ENCODE results near the gene PSTPIP2.

- TF ChIP-seq CTCF (IDR thresholded peaks at IDR 0.05; ENCODE audit: insufficient read depth, low read length) (no peak), GABPA (IDR thresholded peaks at IDR 0.05; ENCODE audit: low read depth) (no peak), POLR2AphosphoS5 (IDR thresholded peaks at IDR 0.05; ENCODE audit: low read depth) (no peak)
These were observed 27.4 kb upstream of the PSTPIP2 start for GRCh38 chr18:46099463-46099862.

Measured in HL-60 (cell line).